ENCODE measurements around the gene LCP2. TPM values are rescaled to one million over a fixed set of nuclear protein-coding genes. Genes with fewer than 3 reads are reported as not detected.

LCP2 gene
- total and polyA plus RNA-seq, 2 of the 8 experiments (the other 6 are each of a cell fraction or from before 2014, with no cell fraction given): 0.26 to 0.33 TPM

- H3K79me1 ChIP-seq (ENCODE audit: low read depth, low read length): no peaks in the 10 kb centered on the region
- H4K5ac ChIP-seq (ENCODE audit: insufficient read length, low read depth, low read length): no peak overlapping the region
- no peak overlapping the region for H2BK5ac ChIP-seq (ENCODE audit: low read depth, low read length)
- no peak overlapping the region for H2AFZ ChIP-seq (ENCODE audit: low read length)
- WGBS, 2 experiments (ENCODE audit: extremely low coverage in 1 of 2, insufficient coverage in 1 of 2, insufficient read length in 1 of 2, insufficient replicate concordance in 2 of 2, low coverage in 1 of 2, low lambda C conversion rate in 2 of 2, missing lambda C conversion rate in 1 of 2): 97% methylated on average over 3 of the region's 3 CpGs; no CpG with 5 or more reads in 1 of the 2 experiments
- no peak overlapping the region for H3K23ac ChIP-seq (ENCODE audit: insufficient read length)
- ChIA-PET POLR2A (ENCODE audit: partially characterized antibody) (no interaction called here), CTCF (ENCODE audit: partially characterized antibody) (interaction anchor here (1.0 to 3.1 kb wide), 7 partner anchors 9 to 232 kb away, joined by 3 to 12 read pairs (median 4); no protein-coding TSS in a partner anchor)
- no peak for DNase-seq (ENCODE audit: low read depth in 1 of 2, low spot score in 2 of 2)
- H4K8ac ChIP-seq (ENCODE audit: extremely low read depth, insufficient read depth, low read length): no peak overlapping the region
- H3K27ac ChIP-seq (ENCODE audit: low read depth, low read length): no peak overlapping the region
- H3K4me2 ChIP-seq (ENCODE audit: insufficient read depth in 1 of 2, low read depth in 2 of 2, low read length in 2 of 2): no peak overlapping the region
- H3K27me3 ChIP-seq (replicated peaks in 1 of 4; ENCODE audit: control insufficient read depth in 3 of 4, extremely low read depth in 1 of 4, insufficient read depth in 3 of 4, low read length in 3 of 4): no peaks in the 10 kb centered on the region
- H3K4me3 ChIP-seq (ENCODE audit: extremely low read depth in 1 of 4, insufficient read depth in 2 of 4, low read depth in 3 of 4, low read length in 4 of 4): no peak overlapping the region
- H3K4ac ChIP-seq (replicated peaks; ENCODE audit: insufficient read length, low read depth, low read length): no peak overlapping the region
- no peaks in the 10 kb centered on the region for H3K79me2 ChIP-seq (ENCODE audit: control insufficient read depth in 1 of 2, insufficient read depth in 2 of 2, low read length in 2 of 2)
- no peaks in the 10 kb centered on the region for H4K20me1 ChIP-seq (replicated peaks in 1 of 2; ENCODE audit: control insufficient read depth in 1 of 2, insufficient read depth in 2 of 2, low read length in 2 of 2)
- no peak overlapping the region for H4K91ac ChIP-seq (replicated peaks; ENCODE audit: insufficient read length, low read length)
- H3K4me1 ChIP-seq (replicated peaks in 1 of 4; ENCODE audit: control insufficient read depth in 3 of 4, insufficient read depth in 4 of 4, low read length in 3 of 4): peaks cover 0 to 6% (median 0%) of the 10 kb centered on the region in 4 experiments; a peak in 4 of 7 replicates
- no peak overlapping the region for H2BK120ac ChIP-seq (replicated peaks; ENCODE audit: low read depth, low read length)
- H3K56ac ChIP-seq (replicated peaks; ENCODE audit: insufficient read length, low read depth, low read length): no peak overlapping the region
- no peaks in the 10 kb centered on the region for H3K9me3 ChIP-seq (ENCODE audit: insufficient read depth in 2 of 2, low read depth in 1 of 2, low read length in 1 of 2)
- no peaks in the 10 kb centered on the region for H3K23me2 ChIP-seq (ENCODE audit: low read depth, low read length)
- H2BK15ac ChIP-seq (ENCODE audit: low read length): no peak overlapping the region
- no peak overlapping the region for H2AK5ac ChIP-seq (ENCODE audit: low read depth, low read length)
- H2BK20ac ChIP-seq (ENCODE audit: low read length): no peak overlapping the region
- no peak overlapping the region for H3K18ac ChIP-seq (ENCODE audit: extremely low read depth, low read length)
- H3K36me3 ChIP-seq (ENCODE audit: control insufficient read depth in 2 of 4, insufficient read depth in 4 of 4, low read length in 3 of 4): no peaks in the 10 kb centered on the region
- no peak for FAIRE-seq
- no peak overlapping the region for H3K14ac ChIP-seq (ENCODE audit: insufficient read length)
- H3K9ac ChIP-seq (replicated peaks in 1 of 4; ENCODE audit: extremely low read depth in 1 of 4, low read depth in 3 of 4, low read length in 3 of 4): no peak overlapping the region
- no peak overlapping the region for H2BK12ac ChIP-seq (ENCODE audit: low read depth, low read length)
- TF ChIP-seq GABPA (IDR thresholded peaks at IDR 0.05; ENCODE audit: borderline replicate concordance, insufficient read depth, low read length) (no peak), HDAC6 (IDR thresholded peaks at IDR 0.05; ENCODE audit: low read depth, low read length) (no peak), CBX5 (IDR thresholded peaks at IDR 0.05; ENCODE audit: low read depth, low read length) (no peak), RBBP5 (IDR thresholded peaks at IDR 0.05; ENCODE audit: borderline replicate concordance, low read depth, low read length) (no peak), POLR2AphosphoS5 (IDR thresholded peaks at IDR 0.05; ENCODE audit: low read depth, low read length) (no peak), CHD2 (IDR thresholded peaks at IDR 0.05; ENCODE audit: low read length) (no peak), CTCF (IDR thresholded peaks at IDR 0.05; ENCODE audit: control extremely low read depth in 1 of 3, insufficient read depth in 1 of 3, low read depth in 1 of 3, low read length in 3 of 3) (no peak), RNF2 (IDR thresholded peaks at IDR 0.05; ENCODE audit: borderline replicate concordance, low read depth, low read length, missing control alignments, poor library complexity, severe bottlenecking) (no peak), E2F6 (IDR thresholded peaks at IDR 0.05) (no peak), SP1 (IDR thresholded peaks at IDR 0.05; ENCODE audit: low read depth, low read length) (no peak), SAP30 (IDR thresholded peaks at IDR 0.05; ENCODE audit: insufficient read depth, insufficient replicate concordance, low read length) (no peak)
These were observed 19.9 kb upstream of the LCP2 start for GRCh38 chr5:170317499-170317898.

Data from H1 (cell line).